GM21528 (cell line): ENCODE results near the gene NEK8.

ENCODE experiments used
- ATAC-seq: cut with Tn5 transposase; IDR thresholded peaks from one replicate; pipeline ENCODE4 v1.9.1; 2021; ENCODE audit warnings: mild to moderate bottlenecking, moderate library complexity; ENCODE audit not compliant: unreplicated experiment, low FRiP score

Gene NEK8

GRCh38 chr17:28743243-28744103 lies 14.9 kb downstream of the NEK8 start, which contains the start of gene TRAF4:
Gene TRAF4 (plus strand): TSS chr17:28744011. CDS start chr17:28744113, 102 bp downstream.
- ATAC-seq, result peak; percentile 53

- peak; percentile 24 for ATAC-seq
Observed at GRCh38 chr17:28744104-28744971, 15.8 kb downstream of the NEK8 start.

- ATAC-seq, result no peak
Observed at GRCh38 chr17:28744972-28745785, 16.6 kb downstream of the NEK8 start.

- no peak for ATAC-seq
Observed at GRCh38 chr17:28745786-28746411, 17.3 kb downstream of the NEK8 start.

GRCh38 chr17:28746611-28747050 lies 18.0 kb downstream of the NEK8 start:
- ATAC-seq, result no peak

GRCh38 chr17:28747051-28747691 lies 18.6 kb downstream of the NEK8 start:
- ATAC-seq, result no peak

- ATAC-seq, result no peak
Observed at GRCh38 chr17:28747801-28748750, 19.5 kb downstream of the NEK8 start.

GRCh38 chr17:28748852-28749515 lies 20.4 kb downstream of the NEK8 start:
- ATAC-seq, result no peak

- no peak for ATAC-seq
Observed at GRCh38 chr17:28749516-28750177, 21.1 kb downstream of the NEK8 start.

GRCh38 chr17:28750178-28751047 lies 21.8 kb downstream of the NEK8 start:
- ATAC-seq, result peak; percentile 52

- no peak for ATAC-seq
Observed at GRCh38 chr17:28751600-28752366, 23.2 kb downstream of the NEK8 start.

- ATAC-seq, result no peak
Observed at GRCh38 chr17:28755486-28755885, 26.9 kb downstream of the NEK8 start.

- no peak for ATAC-seq
Observed at GRCh38 chr17:28756049-28756804, 27.6 kb downstream of the NEK8 start.

GRCh38 chr17:28758411-28759121 lies 30.0 kb downstream of the NEK8 start:
- ATAC-seq, result no peak
